ENCODE data around the gene PTTG1IP.
"Not testable (repeated sequence)": the region's sequence is repeated elsewhere in the genome, so short reads cannot be mapped to it uniquely, and the experiment has no call there.

PTTG1IP gene

GRCh38 chr21:44842721-44843445, 30.6 kb downstream of the PTTG1IP start:
- DNase-seq: no peak

- no peak for DNase-seq
Observed at GRCh38 chr21:44842087-44842486, 31.4 kb downstream of the PTTG1IP start.

GRCh38 chr21:44840771-44841170, 32.7 kb downstream of the PTTG1IP start:
- DNase-seq: no peak

- no peak for DNase-seq
Observed at GRCh38 chr21:44838951-44839350, 34.5 kb downstream of the PTTG1IP start.

- no peak for DNase-seq
Observed at GRCh38 chr21:44838039-44838895, 35.2 kb downstream of the PTTG1IP start.

GRCh38 chr21:44837537-44837936, 36.0 kb downstream of the PTTG1IP start:
- no peak for DNase-seq

GRCh38 chr21:44836666-44837471, 36.6 kb downstream of the PTTG1IP start:
- no peak for DNase-seq

GRCh38 chr21:44836349-44836665, 37.2 kb downstream of the PTTG1IP start:
- no peak for DNase-seq

GRCh38 chr21:44835647-44835973, 37.9 kb downstream of the PTTG1IP start:
- no peak for DNase-seq

- DNase-seq: no peak
Observed at GRCh38 chr21:44834951-44835646, 38.4 kb downstream of the PTTG1IP start.

GRCh38 chr21:44834231-44834950, 39.1 kb downstream of the PTTG1IP start:
- DNase-seq: no peak

GRCh38 chr21:44833663-44834062, 39.8 kb downstream of the PTTG1IP start:
- no peak for DNase-seq

GRCh38 chr21:44832516-44833255, 40.8 kb downstream of the PTTG1IP start:
- DNase-seq: not testable (repeated sequence)

- no peak for DNase-seq
Observed at GRCh38 chr21:44831227-44831860, 42.1 kb downstream of the PTTG1IP start.

- DNase-seq: no peak
Observed at GRCh38 chr21:44829507-44830092, 43.9 kb downstream of the PTTG1IP start.

- no peak for DNase-seq
Observed at GRCh38 chr21:44828362-44829056, 45.0 kb downstream of the PTTG1IP start.

GRCh38 chr21:44823179-44823660, 50.3 kb downstream of the PTTG1IP start:
- no peak for DNase-seq

GRCh38 chr21:44822484-44823178, 50.9 kb downstream of the PTTG1IP start:
- DNase-seq: no peak

GRCh38 chr21:44820851-44821250, 52.6 kb downstream of the PTTG1IP start:
- DNase-seq: no peak
